NCI-H526 treated with DMSO at 0.1 percent for 48 hours (cell line): ENCODE measurements around the gene KDM2B.
"Not testable (repeated sequence)": the region's sequence is repeated elsewhere in the genome, so short reads cannot be mapped to it uniquely, and the experiment has no call there.

Experiments
- DNase-seq: peaks from one replicate; lab custom pipeline; 2025; lab: John Stamatoyannopoulos, UW

The KDM2B gene

DNA sequence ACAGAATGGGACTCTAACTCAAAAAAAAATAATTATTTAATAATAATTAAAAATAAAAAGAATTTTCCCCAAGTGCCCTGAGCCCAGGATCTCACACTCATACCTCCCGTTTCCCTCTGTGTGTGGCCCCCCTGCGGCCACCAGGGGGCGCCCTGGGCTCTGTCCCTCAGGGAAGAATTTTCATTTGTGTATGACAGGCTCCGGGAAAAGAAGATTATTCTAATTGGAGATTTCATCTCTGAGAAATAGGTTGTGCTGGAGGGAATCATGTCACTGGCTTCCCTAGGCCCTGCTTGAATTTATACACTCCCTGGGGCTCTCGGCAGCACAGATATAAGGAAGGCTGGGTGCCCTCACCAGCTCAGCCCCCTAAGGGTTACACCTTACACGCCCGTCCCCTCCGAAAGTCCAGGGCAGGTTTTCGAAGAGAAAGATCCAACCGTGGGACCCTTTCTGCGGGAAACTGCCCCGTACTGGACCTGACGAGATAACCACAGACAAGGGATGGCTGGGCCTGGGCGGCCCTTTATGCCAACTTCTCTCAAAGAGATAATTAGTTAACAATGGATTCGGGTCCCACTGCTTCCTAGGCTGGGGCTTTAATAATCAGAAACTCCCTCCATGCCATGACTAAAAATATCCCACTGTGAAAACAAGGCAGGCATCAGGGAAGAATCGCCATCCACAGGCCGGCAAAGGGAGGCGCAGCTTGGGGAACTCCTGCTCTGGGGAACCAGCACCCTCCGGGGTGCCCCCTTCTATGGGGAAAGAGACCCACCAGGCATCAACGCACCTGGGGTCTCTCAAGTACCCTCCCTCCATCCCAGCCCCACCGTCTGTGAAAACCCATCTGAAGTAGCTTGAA is 80.7 kb downstream of the KDM2B start:
- DNase-seq = peak; percentile 54

DNA sequence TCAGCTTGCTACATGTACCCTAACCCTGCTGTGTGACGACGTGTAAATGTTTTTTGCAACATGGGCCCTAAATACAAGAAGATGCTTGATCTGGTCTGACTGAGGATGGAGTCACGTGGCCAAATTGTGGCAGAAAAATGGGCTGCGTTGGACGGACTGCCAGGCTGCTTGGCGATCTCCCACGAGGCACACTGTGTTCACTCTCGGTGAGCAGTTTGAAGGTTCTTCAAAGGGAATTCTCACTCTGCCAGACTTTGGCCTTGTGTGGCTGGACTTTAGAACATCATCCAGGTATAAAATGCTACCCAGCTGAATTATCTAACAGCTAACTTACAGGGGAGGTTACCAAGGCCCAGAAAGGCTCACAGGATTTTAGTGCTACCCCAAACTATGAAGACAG is 85.1 kb downstream of the KDM2B start:
- no peak for DNase-seq

DNA sequence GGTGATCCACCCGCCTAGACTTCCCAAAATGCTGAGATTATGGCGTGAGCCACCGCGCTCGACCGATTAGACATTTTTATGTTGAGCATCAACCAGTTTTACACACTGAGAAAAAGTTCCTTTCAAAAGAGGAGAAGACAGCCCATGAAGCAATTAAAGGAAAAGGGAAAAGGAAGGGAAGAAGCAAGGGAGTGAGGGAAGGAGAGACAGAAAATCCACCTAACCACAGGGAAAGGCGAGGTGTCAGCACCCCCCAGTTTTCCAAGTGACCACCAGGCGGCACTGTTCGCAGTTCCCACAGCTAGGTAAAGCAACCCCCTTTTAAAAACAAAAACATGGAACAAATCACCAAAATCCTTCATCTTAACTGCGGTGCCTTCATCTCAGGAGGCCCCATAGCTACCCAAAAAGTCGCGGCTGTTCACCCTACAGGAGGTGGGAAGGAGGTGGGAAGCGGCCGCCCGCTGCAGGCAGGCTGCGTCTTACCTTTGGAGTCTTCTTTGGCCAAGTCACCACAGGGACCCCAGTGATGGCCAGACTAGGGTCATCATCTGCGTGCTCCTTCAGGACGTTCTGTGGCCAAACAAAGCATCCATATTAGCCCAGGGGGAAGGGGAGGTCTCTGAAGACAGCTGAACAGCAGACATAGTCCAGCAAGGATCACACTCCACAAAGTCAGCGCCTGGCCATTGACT is 86.6 kb downstream of the KDM2B start:
- DNase-seq = no peak

DNA sequence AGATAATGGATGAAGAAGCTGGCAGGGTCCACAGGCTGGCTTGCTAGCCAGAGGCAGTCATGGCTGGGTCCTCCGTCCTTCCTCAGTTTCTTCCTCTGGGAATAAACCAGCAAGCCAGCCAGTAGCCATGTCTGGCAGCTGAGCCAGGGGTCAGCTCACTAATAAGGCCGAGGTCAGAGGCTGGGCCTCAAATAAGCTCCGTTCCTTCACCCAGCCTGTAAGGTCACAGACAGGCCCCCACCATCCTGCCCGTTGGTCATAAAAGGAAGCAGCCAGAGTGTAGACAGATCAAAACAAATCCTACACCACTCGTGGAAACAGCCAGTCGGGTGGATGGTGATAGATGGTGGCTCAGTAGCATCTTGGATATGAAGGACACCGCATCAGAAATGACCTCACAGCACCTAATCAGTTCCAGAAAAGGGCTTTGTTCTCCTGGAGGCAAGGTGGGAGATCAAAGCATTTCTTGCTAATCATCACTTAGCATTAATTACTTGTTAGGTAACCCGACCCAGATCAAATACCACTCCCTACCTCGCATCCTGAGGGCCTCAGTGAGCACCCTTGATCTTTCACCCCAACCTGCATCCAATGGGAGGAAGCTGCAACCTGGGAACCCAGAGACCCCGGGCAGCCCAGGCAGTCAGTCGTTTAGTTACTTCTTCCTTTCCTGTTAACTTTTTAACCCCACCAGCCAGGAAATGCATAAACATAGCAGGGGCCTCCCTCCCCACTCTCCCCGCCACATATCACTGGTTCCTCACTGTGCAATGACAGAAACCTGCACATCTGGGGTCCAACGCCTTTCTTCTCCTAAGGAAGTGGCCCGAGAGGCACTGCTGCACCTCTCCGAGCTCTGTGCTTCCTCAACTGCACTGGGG is 90.2 kb downstream of the KDM2B start:
- no peak for DNase-seq

DNA sequence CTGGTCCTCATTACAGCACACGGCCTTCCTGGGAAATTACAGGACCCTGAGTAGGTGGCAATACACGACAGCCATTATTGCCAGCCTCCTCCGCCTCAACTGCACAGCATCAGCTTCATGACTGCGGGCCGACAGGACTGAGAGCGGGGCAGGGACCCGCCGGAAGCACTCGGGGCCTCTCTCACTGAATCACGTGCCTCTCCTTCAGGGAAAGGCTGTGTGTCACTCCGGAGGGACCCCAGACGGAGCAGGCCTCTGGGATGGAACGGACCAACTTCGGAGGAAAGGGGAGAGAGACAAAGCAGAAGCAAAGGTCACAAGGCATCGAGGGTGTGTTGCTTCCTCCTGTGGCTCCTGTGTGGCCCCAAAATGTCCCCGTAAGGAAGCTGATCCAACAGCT is 90.9 kb downstream of the KDM2B start:
- no peak for DNase-seq

DNA sequence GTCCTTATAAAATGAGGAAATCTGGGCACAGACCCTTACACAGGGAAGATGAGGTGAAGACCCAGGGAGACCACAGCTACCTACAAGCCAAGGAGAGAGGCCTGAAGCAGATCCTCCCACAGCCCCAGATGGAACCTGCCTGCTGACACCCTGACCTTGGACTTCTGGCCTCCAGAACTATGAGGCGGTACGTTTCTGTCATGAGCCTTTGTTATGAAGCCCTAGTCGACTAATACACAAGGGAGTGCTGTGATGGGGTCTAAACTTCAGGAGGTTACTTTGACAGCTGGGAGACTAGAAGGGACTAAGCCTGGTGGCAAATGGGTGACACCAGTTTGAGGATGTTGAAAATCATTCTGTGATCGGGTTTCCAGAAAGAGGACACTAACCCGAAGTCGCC is 95.9 kb downstream of the KDM2B start:
- DNase-seq = no peak

DNA sequence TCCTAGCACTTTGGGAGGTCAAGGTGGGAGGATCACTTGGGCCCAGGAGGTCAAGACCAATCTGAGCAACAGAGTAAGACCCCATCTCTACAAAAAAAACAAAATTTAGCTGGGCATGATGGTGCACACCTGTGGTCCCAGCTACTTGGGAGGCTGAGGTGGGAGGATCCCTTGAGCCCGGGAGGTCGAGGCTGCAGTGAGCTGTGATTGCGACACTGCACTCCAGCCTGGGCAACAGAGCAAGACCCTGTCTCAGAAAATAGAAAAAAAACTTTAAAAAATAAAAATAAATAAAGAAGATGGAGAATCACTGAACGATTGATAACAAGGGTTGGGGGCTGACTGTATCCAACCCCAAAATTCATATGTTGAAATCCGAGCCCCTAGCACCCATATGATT is 96.3 kb downstream of the KDM2B start:
- not testable (repeated sequence) for DNase-seq

DNA sequence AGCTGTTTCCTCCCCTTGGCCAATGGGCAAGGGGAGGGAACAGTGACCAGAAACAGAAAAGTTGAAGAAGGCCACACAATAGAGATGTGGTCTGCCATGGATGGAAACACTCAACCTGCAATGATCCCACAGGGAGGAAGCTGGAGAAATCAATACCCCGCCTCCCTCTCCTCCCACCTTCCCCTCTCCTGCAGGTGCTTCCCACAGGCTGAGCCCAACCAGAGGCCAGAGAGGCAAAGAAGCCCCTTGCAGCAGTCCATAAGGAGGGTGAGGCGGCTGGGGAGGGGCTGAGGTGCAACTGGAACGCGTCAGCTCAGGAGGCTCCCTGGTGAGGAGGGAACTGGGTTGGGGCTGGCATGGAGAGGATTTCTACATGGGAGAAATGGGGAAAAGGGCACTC is 96.9 kb downstream of the KDM2B start:
- no peak for DNase-seq

DNA sequence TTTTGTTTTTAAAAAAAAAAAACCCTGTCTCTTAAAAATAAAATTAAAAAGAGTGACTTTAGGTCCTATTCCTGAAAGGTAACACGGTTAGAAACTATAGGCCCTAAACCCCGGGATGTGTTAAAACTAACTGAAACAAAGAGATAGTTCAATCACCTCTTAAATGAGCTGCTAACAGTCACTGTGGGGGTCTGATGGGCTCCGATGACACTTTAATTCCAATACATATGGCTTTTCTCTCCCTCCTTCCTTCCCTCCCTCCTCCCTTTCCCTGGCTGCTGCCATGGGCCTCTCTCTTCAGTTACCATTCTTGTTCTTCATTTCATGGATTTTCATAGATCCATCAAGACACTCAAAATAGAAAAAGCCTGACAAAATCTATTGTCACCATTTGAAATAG is 104.3 kb downstream of the KDM2B start:
- no peak for DNase-seq

DNA sequence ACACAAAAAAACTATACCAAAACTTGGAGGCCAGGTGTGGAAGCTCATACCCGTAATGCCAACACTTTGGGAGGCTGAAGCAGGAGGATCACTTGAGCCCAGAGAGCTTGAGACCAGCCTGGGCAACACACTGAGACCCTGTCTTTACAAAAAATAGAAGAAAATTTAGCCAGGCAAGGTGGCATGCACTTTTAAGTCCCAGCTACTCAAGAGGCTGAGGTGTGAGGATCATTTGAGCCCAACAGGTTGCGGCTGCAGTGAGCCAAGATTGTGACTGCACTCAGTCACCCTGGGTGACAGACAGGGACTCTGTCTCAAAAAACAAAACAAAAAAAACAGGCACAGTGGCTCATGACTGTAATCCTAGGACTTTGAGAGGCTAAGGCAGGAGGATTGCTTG is 105.5 kb downstream of the KDM2B start:
- no peak for DNase-seq

DNA sequence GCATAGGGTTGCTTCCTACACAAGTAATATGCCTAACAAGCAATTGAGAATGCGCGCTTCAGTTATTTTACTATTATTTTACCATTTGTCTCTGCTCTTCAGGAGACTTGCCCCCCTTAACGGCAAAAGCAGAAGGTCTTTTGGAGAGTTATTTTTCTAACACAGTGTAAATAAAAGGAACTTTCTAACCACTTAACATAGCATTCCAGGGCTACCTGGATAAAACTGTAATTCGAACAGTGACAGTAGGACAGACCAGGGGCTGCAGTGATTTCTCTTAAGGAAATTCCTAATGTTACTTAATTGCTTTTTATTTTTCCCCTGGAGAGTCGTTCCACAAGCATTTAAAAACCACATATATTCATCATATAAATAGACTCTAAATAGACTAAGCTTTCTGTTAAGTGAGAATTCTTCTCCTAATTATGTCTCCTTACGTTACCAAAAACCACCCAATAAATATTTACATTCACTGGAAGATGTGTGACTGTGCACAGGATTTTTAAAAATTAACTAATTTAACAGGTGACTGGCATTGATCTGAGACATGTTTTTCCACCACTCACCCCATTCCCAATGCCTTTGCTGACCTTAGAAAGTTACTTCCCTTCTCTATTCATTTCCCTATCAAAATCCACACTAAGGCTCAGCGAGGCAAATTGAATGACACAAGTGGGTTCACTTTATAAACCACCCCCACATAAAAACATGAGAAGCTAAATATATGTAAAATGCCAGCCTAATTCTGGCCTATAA is 108.5 kb downstream of the KDM2B start:
- DNase-seq = no peak

DNA sequence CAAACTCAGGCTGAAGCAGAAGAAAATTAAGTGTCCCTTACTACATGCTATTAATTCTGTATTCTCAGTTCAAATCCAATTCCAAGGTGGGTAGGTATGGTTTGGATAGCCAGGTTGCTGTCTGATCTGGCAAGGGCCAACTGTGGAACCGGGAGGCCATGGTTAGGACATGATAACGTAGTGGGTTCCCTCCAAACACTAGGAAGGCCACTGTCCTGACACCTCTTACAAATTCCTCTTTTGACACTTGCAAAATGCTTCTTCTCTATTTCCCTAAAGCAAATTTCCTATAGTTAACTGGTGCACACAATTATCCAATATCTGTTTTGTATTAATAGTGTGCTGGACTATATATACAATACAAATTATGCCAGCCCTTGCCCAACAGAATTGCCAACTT is 110.1 kb downstream of the KDM2B start:
- DNase-seq = no peak

DNA sequence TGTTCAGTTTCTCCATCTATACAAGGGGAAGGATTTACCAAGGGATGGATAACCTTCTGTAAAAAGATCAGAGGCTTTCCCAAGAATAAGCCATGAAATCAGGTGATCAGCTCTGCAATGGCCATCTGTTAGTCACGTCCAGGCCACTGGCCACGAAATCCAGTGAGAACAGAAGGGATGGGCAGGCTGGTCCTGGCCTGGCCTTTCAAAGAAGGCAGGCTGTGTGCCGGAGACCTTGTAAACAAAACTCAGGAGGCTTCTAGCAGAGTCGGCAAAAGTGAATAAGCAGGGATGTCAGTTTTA is 112.4 kb downstream of the KDM2B start:
- no peak for DNase-seq

DNA sequence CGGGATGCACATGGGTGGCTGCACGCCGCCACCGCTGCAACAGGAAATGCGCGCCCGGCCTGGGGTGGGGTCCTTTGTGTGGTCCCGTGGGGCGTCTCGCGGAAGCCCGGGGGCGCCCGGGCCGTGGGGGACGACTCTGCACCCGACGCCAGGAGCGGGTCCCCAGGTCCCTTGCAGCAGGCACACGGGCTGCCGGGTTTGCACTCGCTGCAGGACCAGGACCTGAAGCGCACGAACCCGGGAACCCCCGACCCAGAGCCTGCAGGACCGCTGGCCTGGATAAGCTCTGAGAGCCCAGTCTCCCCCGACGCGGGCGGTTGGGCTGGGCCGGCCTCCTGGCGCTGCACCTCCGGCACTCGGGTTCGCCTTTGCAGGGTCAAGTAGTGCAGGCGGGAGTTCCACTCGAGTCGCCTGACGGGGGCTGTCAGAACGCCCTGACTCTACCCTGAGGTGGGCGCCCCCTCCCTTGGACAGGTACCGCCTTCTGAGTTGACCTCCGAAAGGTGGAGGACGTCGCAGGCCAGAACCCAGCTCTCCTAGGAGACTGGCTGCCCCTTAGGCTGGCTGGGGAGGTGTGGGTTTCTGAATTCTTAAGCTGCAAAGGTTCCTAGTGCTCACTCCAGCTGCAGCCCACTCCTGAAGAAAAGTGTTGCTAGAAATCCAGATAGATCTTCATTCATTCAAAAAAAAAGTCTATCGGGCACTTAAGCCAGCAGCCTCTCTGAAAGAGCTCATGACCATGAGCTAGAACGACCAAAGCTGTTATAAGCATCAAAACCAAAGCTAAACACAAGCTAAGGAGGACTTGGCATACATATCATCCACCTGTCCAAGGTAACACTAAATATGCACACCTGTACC is 113.0 kb downstream of the KDM2B start:
- no peak for DNase-seq

DNA sequence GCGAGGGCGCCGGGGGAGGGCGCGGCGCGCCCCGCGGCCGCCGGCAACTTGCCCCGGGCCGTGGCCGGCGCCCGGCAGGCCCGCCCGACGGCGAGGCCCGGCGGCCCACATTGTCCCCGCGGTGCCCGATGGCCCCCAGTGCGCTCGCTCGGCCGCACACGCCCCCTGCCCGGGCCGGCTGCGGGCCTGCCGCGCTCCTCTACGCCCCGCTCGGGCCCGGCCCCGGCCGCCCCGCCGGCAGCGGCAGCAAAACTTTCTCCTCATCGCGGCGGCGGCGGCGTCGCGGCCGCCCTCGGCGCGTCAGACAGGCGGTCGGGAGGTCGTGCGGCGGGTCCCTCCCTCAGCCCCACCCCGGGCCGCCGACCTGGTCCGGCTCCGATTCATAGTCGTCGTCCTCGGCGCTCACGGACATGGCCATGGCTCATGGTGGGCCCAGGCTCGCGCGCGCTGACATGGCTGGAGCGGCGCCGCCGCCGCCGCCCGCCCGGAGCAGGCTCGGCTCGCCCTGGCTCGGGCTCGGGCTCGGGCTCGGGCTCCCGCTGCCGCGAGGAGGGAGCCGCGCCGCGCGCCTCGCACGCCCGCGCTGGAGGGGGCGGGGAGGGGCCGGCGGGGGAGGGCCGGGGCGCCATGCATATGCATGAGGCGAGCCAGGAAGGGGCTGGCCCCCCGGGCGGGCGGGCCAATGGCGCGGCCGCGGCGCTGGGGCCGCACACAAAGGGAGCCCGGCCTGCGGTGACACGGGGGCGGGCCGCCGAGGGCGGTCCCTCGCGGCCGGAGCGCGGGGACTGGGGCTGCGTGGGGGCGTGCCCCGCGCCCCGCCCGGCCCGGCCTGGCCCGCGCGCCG is 113.8 kb downstream of the KDM2B start:
- peak; percentile 79 for DNase-seq

DNA sequence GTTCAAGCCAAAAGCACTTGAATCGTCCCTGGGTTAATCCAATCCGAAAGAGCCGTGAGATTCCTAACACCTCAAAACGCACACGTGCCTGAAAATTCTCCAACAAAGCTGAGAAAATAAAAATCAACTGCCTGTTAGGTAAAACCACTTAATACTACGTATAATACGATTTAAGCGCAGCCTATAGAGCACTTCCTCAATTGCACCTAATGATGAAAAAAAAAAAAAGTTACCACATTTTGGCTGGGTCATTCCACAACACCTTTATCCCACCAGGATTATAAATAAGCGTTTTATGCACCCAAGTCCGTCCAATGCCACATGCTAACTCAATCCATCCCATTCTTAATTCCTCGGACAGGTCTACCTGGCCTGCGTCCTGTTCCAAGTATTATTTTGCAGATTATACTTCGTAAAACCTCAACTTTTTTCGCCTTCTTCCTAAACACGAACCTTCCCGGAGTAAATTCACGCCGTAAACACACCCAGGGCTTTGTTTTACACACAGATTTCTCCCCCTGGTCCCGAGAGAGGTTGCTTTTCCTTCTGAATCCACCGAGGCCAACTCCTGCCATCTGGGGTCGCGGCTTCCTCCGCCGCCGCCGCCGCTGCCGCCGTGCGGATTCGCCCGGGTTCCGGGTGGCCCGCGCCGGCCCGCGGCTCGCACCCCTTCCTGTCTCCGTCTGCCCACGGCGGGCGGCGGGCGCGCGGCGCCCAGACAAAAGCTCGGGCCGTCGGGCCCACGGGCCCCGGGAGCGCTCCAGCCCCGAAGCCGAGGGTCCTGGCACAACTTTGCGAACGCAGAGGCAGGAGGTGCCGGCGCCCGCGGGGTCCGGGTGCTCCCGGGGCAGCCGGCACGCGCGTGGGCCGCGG is 114.7 kb downstream of the KDM2B start:
- DNase-seq = peak; percentile 16

DNA sequence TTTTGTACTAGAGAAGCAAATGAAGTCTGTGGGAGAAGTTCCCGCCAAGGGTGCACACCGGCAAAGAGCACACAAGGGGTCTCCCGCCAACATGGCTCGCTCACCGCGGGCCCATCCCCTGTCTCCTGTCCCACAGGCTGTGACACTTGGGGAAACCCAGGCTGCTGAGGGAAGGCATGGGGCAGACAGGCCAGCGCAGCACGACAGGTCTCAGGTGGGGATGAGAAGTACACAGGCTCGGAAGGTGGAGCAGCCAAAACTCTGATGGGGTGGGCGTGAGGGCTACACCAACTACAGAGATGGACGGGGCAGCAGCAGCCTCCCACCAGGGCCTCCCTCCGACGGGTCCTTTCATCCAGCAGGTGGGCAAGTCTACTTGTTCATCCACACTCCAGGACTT is 116.5 kb downstream of the KDM2B start:
- no peak for DNase-seq

DNA sequence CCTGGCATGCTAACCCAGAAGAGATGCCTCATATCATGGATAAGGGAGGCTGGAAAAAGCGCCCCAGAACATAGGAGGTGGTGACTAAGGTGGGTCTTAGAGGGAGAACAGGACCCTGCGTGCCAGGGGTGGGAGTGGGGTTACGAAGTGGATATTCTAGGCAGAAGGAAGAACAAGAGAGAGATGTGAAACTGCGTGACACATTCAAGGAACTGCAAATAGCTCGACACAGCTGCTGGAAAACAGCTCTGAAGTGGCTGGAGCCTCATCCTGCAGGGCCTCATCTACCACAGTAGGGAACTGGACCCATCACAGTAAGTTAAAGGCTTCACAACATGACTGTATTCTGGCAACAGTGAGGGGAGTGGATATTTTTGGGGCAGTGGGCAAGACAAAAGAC is 119.8 kb downstream of the KDM2B start:
- DNase-seq = no peak

DNA sequence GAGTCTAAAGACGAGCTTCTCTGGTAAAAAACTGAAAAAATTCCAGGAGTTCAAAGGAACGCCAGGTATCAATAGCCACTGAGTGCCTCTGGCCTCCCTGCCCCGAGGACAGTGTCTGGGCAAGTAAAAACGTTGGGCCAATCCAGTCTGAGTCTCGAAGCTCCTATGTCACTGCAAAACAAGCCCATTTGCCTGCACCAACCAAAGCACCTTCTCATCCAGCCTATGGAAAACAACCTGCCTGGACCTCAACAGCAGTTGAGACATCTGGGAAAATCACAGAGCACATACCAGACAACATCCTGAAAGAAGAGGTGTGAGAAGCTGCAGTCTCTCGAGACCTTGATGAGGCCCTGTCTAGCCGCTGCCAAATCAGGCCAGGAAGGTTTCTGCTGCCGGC is 124.3 kb downstream of the KDM2B start:
- DNase-seq = no peak
